ENCODE data around the gene SLIT3.

Gene SLIT3

DNA sequence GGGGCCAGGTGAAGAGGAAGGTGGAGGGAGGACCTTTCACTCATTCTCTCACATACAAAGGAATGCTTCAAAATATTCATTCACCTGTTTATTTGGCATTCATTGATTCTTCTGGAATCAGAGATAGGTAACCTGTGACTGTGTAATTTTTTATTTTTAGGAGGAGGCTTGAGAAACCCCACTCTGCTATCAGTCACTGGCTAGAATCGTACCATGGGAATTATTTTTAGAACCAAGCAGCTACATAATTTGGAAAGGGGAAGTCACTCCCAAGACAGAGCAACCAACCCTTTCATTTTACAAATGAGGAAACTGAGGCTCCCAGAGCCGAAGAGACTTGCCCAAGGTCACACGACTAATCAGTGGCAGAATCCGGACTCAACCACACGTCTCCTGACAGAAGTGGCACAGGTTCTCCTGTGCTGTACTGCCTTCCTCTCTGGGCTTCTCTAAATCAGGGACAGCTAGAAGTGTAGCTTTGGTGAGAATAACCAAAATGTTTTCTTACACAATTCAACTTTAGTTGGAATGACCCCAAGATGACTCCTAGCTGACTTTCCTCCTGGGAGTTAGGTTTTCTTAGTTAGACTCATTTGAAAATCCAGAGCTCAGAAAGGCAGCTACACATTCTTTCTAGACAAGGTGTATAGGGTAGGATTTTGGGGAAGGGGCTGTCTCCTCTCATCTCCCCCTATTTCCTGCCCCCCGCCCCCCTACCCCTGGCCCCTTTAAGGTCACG, 457.5 kb downstream of the SLIT3 start (continued):
- TF ChIP-seq PATZ1 (CRISPR knock-in tag; IDR thresholded peaks at IDR 0.05; ENCODE audit: borderline replicate concordance) (no peak), ARNTL (CRISPR knock-in tag; IDR thresholded peaks at IDR 0.05; ENCODE audit: borderline replicate concordance, low read depth) (no peak), ESRRG (CRISPR knock-in tag; IDR thresholded peaks at IDR 0.05) (no peak), ZC3H10 (CRISPR knock-in tag; IDR thresholded peaks at IDR 0.05) (no peak), ZFP3 (CRISPR knock-in tag; IDR thresholded peaks at IDR 0.05) (no peak), ISL1 (CRISPR knock-in tag; IDR thresholded peaks at IDR 0.05) (no peak), ZFP30 (CRISPR knock-in tag; IDR thresholded peaks at IDR 0.05) (no peak), OSR1 (CRISPR knock-in tag; IDR thresholded peaks at IDR 0.05) (no peak)
- TF ChIP-seq, protein P1, sequence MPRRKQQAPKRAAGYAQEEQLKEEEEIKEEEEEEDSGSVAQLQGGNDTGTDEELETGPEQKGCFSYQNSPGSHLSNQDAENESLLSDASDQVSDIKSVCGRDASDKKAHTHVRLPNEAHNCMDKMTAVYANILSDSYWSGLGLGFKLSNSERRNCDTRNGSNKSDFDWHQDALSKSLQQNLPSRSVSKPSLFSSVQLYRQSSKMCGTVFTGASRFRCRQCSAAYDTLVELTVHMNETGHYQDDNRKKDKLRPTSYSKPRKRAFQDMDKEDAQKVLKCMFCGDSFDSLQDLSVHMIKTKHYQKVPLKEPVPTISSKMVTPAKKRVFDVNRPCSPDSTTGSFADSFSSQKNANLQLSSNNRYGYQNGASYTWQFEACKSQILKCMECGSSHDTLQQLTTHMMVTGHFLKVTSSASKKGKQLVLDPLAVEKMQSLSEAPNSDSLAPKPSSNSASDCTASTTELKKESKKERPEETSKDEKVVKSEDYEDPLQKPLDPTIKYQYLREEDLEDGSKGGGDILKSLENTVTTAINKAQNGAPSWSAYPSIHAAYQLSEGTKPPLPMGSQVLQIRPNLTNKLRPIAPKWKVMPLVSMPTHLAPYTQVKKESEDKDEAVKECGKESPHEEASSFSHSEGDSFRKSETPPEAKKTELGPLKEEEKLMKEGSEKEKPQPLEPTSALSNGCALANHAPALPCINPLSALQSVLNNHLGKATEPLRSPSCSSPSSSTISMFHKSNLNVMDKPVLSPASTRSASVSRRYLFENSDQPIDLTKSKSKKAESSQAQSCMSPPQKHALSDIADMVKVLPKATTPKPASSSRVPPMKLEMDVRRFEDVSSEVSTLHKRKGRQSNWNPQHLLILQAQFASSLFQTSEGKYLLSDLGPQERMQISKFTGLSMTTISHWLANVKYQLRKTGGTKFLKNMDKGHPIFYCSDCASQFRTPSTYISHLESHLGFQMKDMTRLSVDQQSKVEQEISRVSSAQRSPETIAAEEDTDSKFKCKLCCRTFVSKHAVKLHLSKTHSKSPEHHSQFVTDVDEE (CRISPR knock-in tag; IDR thresholded peaks at IDR 0.05): no peak

GRCh38 chr5:168842571-168843205, 458.3 kb downstream of the SLIT3 start:
- TF ChIP-seq ZNF8 (CRISPR knock-in tag; IDR thresholded peaks at IDR 0.05) (no peak), CSRNP3 (CRISPR knock-in tag; IDR thresholded peaks at IDR 0.05) (no peak), ZFP30 (CRISPR knock-in tag; IDR thresholded peaks at IDR 0.05) (no peak), ESRRG (CRISPR knock-in tag; IDR thresholded peaks at IDR 0.05) (no peak), RARB (CRISPR knock-in tag; IDR thresholded peaks at IDR 0.05) (no peak), OSR1 (CRISPR knock-in tag; IDR thresholded peaks at IDR 0.05) (no peak), BACH2 (CRISPR knock-in tag; IDR thresholded peaks at IDR 0.05; ENCODE audit: borderline replicate concordance) (no peak), TCF4 (CRISPR knock-in tag; IDR thresholded peaks at IDR 0.05; ENCODE audit: borderline replicate concordance) (no peak), ISL1 (CRISPR knock-in tag; IDR thresholded peaks at IDR 0.05) (no peak), CSDC2 (CRISPR knock-in tag; IDR thresholded peaks at IDR 0.05) (no peak), PATZ1 (CRISPR knock-in tag; IDR thresholded peaks at IDR 0.05; ENCODE audit: borderline replicate concordance) (no peak), ZC3H10 (CRISPR knock-in tag; IDR thresholded peaks at IDR 0.05) (no peak), TOX (CRISPR knock-in tag; IDR thresholded peaks at IDR 0.05; ENCODE audit: borderline replicate concordance) (no peak), SNAI2 (CRISPR knock-in tag; IDR thresholded peaks at IDR 0.05) (no peak)
- TF ChIP-seq, protein P1 (CRISPR knock-in tag; IDR thresholded peaks at IDR 0.05): no peak
- ATAC-seq: no peak

Data from SK-N-SH treated with all-trans-retinoic acid at 6 μM for 48 hours (cell line).